ENCODE results near the gene DCLRE1B. TPM values are rescaled to one million over a fixed set of nuclear protein-coding genes. Genes with fewer than 3 reads are reported as not detected.

Gene DCLRE1B
- total and polyA plus RNA-seq, 2 donors (not counting 1 experiment from before 2014, with no cell fraction given): 1.0 to 4.8 TPM

DNA sequence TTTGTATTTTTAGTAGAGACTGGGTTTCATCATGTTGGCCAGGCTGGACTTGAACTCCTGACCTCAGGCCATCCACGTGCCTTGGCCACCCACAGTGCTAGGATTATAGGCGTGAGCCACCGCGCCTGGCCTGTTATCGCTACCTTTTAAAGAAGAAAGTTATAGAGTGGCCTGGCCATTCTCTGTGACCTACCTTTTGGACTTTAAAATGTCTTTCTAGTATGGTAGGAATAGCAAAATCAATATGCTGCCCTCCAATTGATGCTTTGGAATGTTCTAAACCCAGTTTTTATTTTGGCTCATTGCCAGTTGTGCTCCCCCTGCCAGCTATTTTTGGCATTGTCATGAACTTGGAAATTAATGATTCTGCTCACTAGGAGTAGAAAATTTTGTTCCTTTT, 43.9 kb downstream of the DCLRE1B start:
- peaks cover 16 to 25% of the 10 kb centered on the region in 2 donors for H3K4me1 ChIP-seq (ENCODE audit: control insufficient read depth in 2 of 2, insufficient read depth in 2 of 2, low read length in 2 of 2)

DNA sequence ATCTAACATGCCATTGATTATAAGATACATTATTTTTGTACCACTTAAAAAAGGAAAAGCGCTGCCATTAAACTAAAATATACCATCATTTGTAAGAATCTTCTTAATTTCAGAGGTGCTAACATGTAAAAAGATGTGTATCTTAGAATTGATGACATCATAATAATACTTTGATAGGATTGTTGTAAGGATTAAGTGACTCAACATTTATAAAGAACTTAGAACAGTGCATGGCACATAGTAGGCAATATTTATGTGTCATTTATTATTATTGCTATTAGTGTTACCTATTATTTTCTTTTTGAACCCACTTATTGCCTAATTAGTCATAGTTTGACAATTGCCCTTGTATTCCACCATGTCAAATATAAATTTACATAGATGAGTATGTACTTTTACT, 45.8 kb downstream of the DCLRE1B start:
- H3K4me1 ChIP-seq (ENCODE audit: control insufficient read depth in 2 of 2, insufficient read depth in 2 of 2, low read length in 2 of 2): peaks cover 14 to 20% of the 10 kb centered on the region in 2 donors
- ATAC-seq (ENCODE audit: low read depth) (no peak), DNase-seq (no peak)
- H2AFZ ChIP-seq (ENCODE audit: insufficient read depth, low read depth, low read length, poor library complexity, severe bottlenecking): no peak overlapping the region
- no peak overlapping the region for H3K9ac ChIP-seq (ENCODE audit: low read length)
- H3K27ac ChIP-seq (ENCODE audit: low read length in 2 of 2): no peak overlapping the region
- H3K4me3 ChIP-seq (ENCODE audit: control extremely low read depth in 1 of 5, extremely low read depth in 1 of 5, insufficient read depth in 1 of 5, low read depth in 2 of 5, low read length in 4 of 5): no peak overlapping the region
- WGBS (ENCODE audit: insufficient coverage): no CpG with 5 or more reads among the region's 1 CpG
- intact Hi-C loops (cut with micrococcal nuclease): no loop called here
- Mint-ChIP-seq H3K4me1 (peaks cover 31% of the 10 kb centered on the region), H3K4me3 (no peak overlapping the region), H3K27ac (no peak overlapping the region), H3K9me3 (ENCODE audit: insufficient read depth) (no peaks in the 10 kb centered on the region), H3K27me3 (no peaks in the 10 kb centered on the region)
- TF ChIP-seq EZH2 (IDR thresholded peaks at IDR 0.05; ENCODE audit: borderline replicate concordance, insufficient read depth, low read depth, low read length, poor library complexity, severe bottlenecking): no peak
- TF ChIP-seq, protein P1, sequence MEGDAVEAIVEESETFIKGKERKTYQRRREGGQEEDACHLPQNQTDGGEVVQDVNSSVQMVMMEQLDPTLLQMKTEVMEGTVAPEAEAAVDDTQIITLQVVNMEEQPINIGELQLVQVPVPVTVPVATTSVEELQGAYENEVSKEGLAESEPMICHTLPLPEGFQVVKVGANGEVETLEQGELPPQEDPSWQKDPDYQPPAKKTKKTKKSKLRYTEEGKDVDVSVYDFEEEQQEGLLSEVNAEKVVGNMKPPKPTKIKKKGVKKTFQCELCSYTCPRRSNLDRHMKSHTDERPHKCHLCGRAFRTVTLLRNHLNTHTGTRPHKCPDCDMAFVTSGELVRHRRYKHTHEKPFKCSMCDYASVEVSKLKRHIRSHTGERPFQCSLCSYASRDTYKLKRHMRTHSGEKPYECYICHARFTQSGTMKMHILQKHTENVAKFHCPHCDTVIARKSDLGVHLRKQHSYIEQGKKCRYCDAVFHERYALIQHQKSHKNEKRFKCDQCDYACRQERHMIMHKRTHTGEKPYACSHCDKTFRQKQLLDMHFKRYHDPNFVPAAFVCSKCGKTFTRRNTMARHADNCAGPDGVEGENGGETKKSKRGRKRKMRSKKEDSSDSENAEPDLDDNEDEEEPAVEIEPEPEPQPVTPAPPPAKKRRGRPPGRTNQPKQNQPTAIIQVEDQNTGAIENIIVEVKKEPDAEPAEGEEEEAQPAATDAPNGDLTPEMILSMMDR (IDR thresholded peaks at IDR 0.05): no peak
- no peaks in the 10 kb centered on the region for H3K27me3 ChIP-seq (replicated peaks in 1 of 4; ENCODE audit: control extremely low read depth in 1 of 4, control insufficient read depth in 3 of 4, insufficient read depth in 4 of 4, low read length in 3 of 4)
- H3K4me2 ChIP-seq (replicated peaks; ENCODE audit: low read depth, low read length, poor library complexity, severe bottlenecking): no peak overlapping the region
- no peaks in the 10 kb centered on the region for H3K9me3 ChIP-seq (ENCODE audit: control extremely low read depth in 1 of 3, control insufficient read depth in 2 of 3, insufficient read depth in 1 of 3, low read length in 2 of 3)
- H3K36me3 ChIP-seq (replicated peaks in 1 of 2; ENCODE audit: control extremely low read depth in 1 of 2, control insufficient read depth in 1 of 2, extremely low read depth in 1 of 2, insufficient read depth in 2 of 2, low read length in 1 of 2): peaks cover 0 to 17% of the 10 kb centered on the region in 2 experiments
- H4K20me1 ChIP-seq (ENCODE audit: control insufficient read depth, insufficient read depth, low read length, poor library complexity, severe bottlenecking): peaks cover 24% of the 10 kb centered on the region
- CTCF ChIA-PET: no interaction called here
- peaks cover 65% of the 10 kb centered on the region for H3K79me2 ChIP-seq (ENCODE audit: control insufficient read depth, insufficient read depth, low read length)
- POLR2A ChIA-PET: no interaction called here

More for the DNA sequence above, 43.9 kb downstream of the DCLRE1B start:
- CTCF ChIA-PET: interaction anchor here (0.9 to 2.8 kb wide), 3 partner anchors 9 to 114 kb away, joined by 4 to 15 read pairs (median 5); no protein-coding TSS in a partner anchor
- Histone ChIP-seq H3K4me2 (replicated peaks; ENCODE audit: low read depth, low read length, poor library complexity, severe bottlenecking) (no peak overlapping the region), H3K36me3 (replicated peaks in 1 of 2; ENCODE audit: control extremely low read depth in 1 of 2, control insufficient read depth in 1 of 2, extremely low read depth in 1 of 2, insufficient read depth in 2 of 2, low read length in 1 of 2) (peaks cover 0 to 7% of the 10 kb centered on the region in 2 experiments), H3K79me2 (ENCODE audit: control insufficient read depth, insufficient read depth, low read length) (peaks cover 84% of the 10 kb centered on the region), H3K9me3 (ENCODE audit: control extremely low read depth in 1 of 3, control insufficient read depth in 2 of 3, insufficient read depth in 1 of 3, low read length in 2 of 3) (no peaks in the 10 kb centered on the region), H3K4me3 (ENCODE audit: control extremely low read depth in 1 of 5, extremely low read depth in 1 of 5, insufficient read depth in 1 of 5, low read depth in 2 of 5, low read length in 4 of 5) (no peak overlapping the region), H3K27ac (ENCODE audit: low read length in 2 of 2) (no peak overlapping the region), H2AFZ (ENCODE audit: insufficient read depth, low read depth, low read length, poor library complexity, severe bottlenecking) (no peak overlapping the region), H3K27me3 (replicated peaks in 1 of 4; ENCODE audit: control extremely low read depth in 1 of 4, control insufficient read depth in 3 of 4, insufficient read depth in 4 of 4, low read length in 3 of 4) (no peaks in the 10 kb centered on the region), H4K20me1 (ENCODE audit: control insufficient read depth, insufficient read depth, low read length, poor library complexity, severe bottlenecking) (peaks cover 32% of the 10 kb centered on the region), H3K9ac (ENCODE audit: low read length) (no peak overlapping the region)
- Mint-ChIP-seq H3K9me3 (ENCODE audit: insufficient read depth) (no peaks in the 10 kb centered on the region), H3K27ac (no peak overlapping the region), H3K4me1 (peaks cover 38% of the 10 kb centered on the region), H3K27me3 (no peaks in the 10 kb centered on the region), H3K4me3 (no peak overlapping the region)
- no peak for TF ChIP-seq EZH2 (IDR thresholded peaks at IDR 0.05; ENCODE audit: borderline replicate concordance, insufficient read depth, low read depth, low read length, poor library complexity, severe bottlenecking)
- TF ChIP-seq, protein P1 (IDR thresholded peaks at IDR 0.05): peak; percentile 38
- DNase-seq (peak; percentile 31), ATAC-seq (ENCODE audit: low read depth) (no peak)
- 96% methylated on average over 4 of the region's 5 CpGs for WGBS (ENCODE audit: insufficient coverage)
- POLR2A ChIA-PET: interaction anchor here (0.6 to 0.7 kb wide), 2 partner anchors 18 to 109 kb away, joined by 3 read pairs; no protein-coding TSS in a partner anchor
- intact Hi-C loops (cut with micrococcal nuclease): loop anchor here (1.0 to 5.0 kb wide), 2 partner anchors 44 to 112 kb away; partner anchors contain the start of gene DCLRE1B

Measured in B cell (primary cell).